B cell (primary cell): Measurements from ENCODE around the gene FADS2. TPM values are rescaled to one million over a fixed set of nuclear protein-coding genes. Genes with fewer than 3 reads are reported as not detected.

Source experiments
- ATAC-seq: fragments of 200-7000 bp; cut with Tn5 transposase; one replicate; pipeline ENCODE4 v1.10.0; 2021; ENCODE audit warnings: low read depth, mild to moderate bottlenecking, moderate number of reproducible peaks, moderate library complexity
- CTCF ChIA-PET: fragments of 350-600 bp; sonication (Branson Sonifier 250); formaldehyde crosslinking; loops from one replicate; lab custom pipeline; 2021; ENCODE audit warnings: antibody characterized with exemption, inconsistent platforms; lab: Charles Lee
- POLR2A ChIA-PET: fragments of 350-600 bp; sonication (Branson Sonifier 250); formaldehyde crosslinking; loops from one replicate; lab custom pipeline; 2021; ENCODE audit warnings: antibody characterized with exemption; lab: Charles Lee
- DNase-seq: peaks from one replicate; pipeline ENCODE4 v3.0.0; 2013
- H2AFZ ChIP-seq: 2 replicates; pipeline ENCODE4 v1.6.1; 2012; ENCODE audit warnings: mild to moderate bottlenecking, low read depth, low read length; ENCODE audit not compliant: insufficient read depth, poor library complexity, severe bottlenecking
- H3K27ac ChIP-seq, 2 donors: 1 replicate in 1 of 2; 2 replicates in 1 of 2; pipeline ENCODE4 v1.5.1; 2012 to 2013; ENCODE audit warnings: low read length in 2 of 2, mild to moderate bottlenecking in 2 of 2, moderate library complexity in 1 of 2
- H3K27me3 ChIP-seq, 4 experiments: fragments of 200-600 bp in 1 of 4; sonication (generic) in 1 of 4; replicated peaks in 1 of 4; 1 replicate in 2 of 4; 2 replicates in 2 of 4; pipeline versions ENCODE4 v1.6.1 to v1.7.0; 2013 to 2016; ENCODE audit warnings: low read length in 3 of 4, mild to moderate bottlenecking in 2 of 4, mixed read lengths in 1 of 4, moderate library complexity in 1 of 4; ENCODE audit not compliant: insufficient read depth in 4 of 4, control insufficient read depth in 3 of 4; ENCODE audit errors: control extremely low read depth in 1 of 4
- H3K36me3 ChIP-seq, 2 experiments: replicated peaks in 1 of 2; 1 replicate in 1 of 2; 2 replicates in 1 of 2; pipeline versions ENCODE4 v1.6.1 to v1.7.1; 2013; ENCODE audit warnings: low read length in 1 of 2; ENCODE audit not compliant: insufficient read depth in 2 of 2, control insufficient read depth in 1 of 2; ENCODE audit errors: control extremely low read depth in 1 of 2, extremely low read depth in 1 of 2
- H3K4me1 ChIP-seq, 2 donors: fragments of 200-600 bp in 1 of 2; sonication (generic) in 1 of 2; 1 replicate in 1 of 2; 2 replicates in 1 of 2; pipeline versions ENCODE4 v1.5.1 to v1.6.1; 2013 to 2017; ENCODE audit warnings: low read length in 2 of 2; ENCODE audit not compliant: control insufficient read depth in 2 of 2, insufficient read depth in 2 of 2
- H3K4me2 ChIP-seq: replicated peaks from 2 replicates; pipeline ENCODE3; 2012; ENCODE audit warnings: mild to moderate bottlenecking, low read depth, low read length; ENCODE audit not compliant: poor library complexity, severe bottlenecking
- H3K4me3 ChIP-seq, 5 experiments: fragments of 200-600 bp in 1 of 5; sonication (generic) in 1 of 5; 1 replicate in 3 of 5; 2 replicates in 2 of 5; pipeline versions ENCODE4 v1.5.1 to v1.7.0; 2011 to 2016; ENCODE audit warnings: low read length in 4 of 5, mild to moderate bottlenecking in 4 of 5, low read depth in 2 of 5, control low read depth in 1 of 5, moderate library complexity in 1 of 5; ENCODE audit not compliant: insufficient read depth in 1 of 5; ENCODE audit errors: control extremely low read depth in 1 of 5, extremely low read depth in 1 of 5
- H3K79me2 ChIP-seq: fragments of 200-600 bp; sonication (generic); one replicate; pipeline ENCODE4 v1.6.0; 2016; ENCODE audit warnings: low read length; ENCODE audit not compliant: control insufficient read depth, insufficient read depth
- H3K9ac ChIP-seq: fragments of 200-600 bp; sonication (generic); 2 replicates; pipeline ENCODE4 v1.6.1; 2017; ENCODE audit warnings: mild to moderate bottlenecking, low read length, moderate library complexity
- H3K9me3 ChIP-seq, 3 donors: one replicate each; pipeline versions ENCODE4 v1.6.1 to v1.7.1; 2013; ENCODE audit warnings: low read length in 2 of 3; ENCODE audit not compliant: control insufficient read depth in 2 of 3, insufficient read depth in 1 of 3; ENCODE audit errors: control extremely low read depth in 1 of 3
- H4K20me1 ChIP-seq: 2 replicates; pipeline ENCODE4 v1.6.0; 2012; ENCODE audit warnings: mild to moderate bottlenecking, low read length; ENCODE audit not compliant: insufficient read depth, control insufficient read depth, poor library complexity, severe bottlenecking
- H3K27ac Mint-ChIP-seq: one replicate; pipeline ENCODE4 v1.8.0; 2021; ENCODE audit warnings: mixed read lengths
- H3K27me3 Mint-ChIP-seq: one replicate; pipeline ENCODE4 v1.8.0; 2021; ENCODE audit warnings: mixed read lengths
- H3K4me1 Mint-ChIP-seq: one replicate; pipeline ENCODE4 v1.8.0; 2021; ENCODE audit warnings: mixed read lengths
- H3K4me3 Mint-ChIP-seq: one replicate; pipeline ENCODE4 v1.8.0; 2021; ENCODE audit warnings: mixed read lengths
- H3K9me3 Mint-ChIP-seq: one replicate; pipeline ENCODE4 v1.8.0; 2022; ENCODE audit warnings: mixed read lengths; ENCODE audit not compliant: insufficient read depth
- EZH2 ChIP-seq: IDR thresholded peaks from 2 replicates; pipeline ENCODE4 v1.6.1; 2012; ENCODE audit warnings: borderline replicate concordance, low read depth, mild to moderate bottlenecking, moderate library complexity, low read length; ENCODE audit not compliant: insufficient read depth, poor library complexity, severe bottlenecking
- WGBS: methylation state at CpG from one replicate; pipeline ENCODE4 v1.1.5; 2013; ENCODE audit warnings: missing lambda C conversion rate; ENCODE audit not compliant: insufficient coverage; 5-methylcytosine and 5-hydroxymethylcytosine counted together
- intact Hi-C: fragments of 100-400 bp; cut with micrococcal nuclease; formaldehyde crosslinking; loops from one replicate; pipeline ENCODE4 v1.10.0; 2022
- polyA plus RNA-seq: library from polyadenylated mRNA; depleted of rRNA; stranded (reverse); fragments of >200 nt; gene quantifications from 2 replicates; pipeline ENCODE4 v1.2.3, GENCODE V29; 2012
- total RNA-seq, 2 donors: library from RNA; stranded (reverse); fragments of 120-200 nt in 1 of 2; gene quantifications; 1 replicate in 1 of 2; 2 replicates in 1 of 2; pipeline versions ENCODE4 v1.2.3 to v1.2.4, GENCODE V29; 2013 to 2022
- TF ChIP-seq, protein P1 (sequence below): fragments of 200-600 bp; IDR thresholded peaks from one replicate; pipeline ENCODE4 v1.8.0; 2022; ENCODE audit warnings: antibody characterized with exemption, mild to moderate bottlenecking

FADS2 gene
- total and polyA plus RNA-seq, 2 donors (not counting 1 experiment from before 2014, with no cell fraction given): 1.5 to 5.9 TPM

DNA sequence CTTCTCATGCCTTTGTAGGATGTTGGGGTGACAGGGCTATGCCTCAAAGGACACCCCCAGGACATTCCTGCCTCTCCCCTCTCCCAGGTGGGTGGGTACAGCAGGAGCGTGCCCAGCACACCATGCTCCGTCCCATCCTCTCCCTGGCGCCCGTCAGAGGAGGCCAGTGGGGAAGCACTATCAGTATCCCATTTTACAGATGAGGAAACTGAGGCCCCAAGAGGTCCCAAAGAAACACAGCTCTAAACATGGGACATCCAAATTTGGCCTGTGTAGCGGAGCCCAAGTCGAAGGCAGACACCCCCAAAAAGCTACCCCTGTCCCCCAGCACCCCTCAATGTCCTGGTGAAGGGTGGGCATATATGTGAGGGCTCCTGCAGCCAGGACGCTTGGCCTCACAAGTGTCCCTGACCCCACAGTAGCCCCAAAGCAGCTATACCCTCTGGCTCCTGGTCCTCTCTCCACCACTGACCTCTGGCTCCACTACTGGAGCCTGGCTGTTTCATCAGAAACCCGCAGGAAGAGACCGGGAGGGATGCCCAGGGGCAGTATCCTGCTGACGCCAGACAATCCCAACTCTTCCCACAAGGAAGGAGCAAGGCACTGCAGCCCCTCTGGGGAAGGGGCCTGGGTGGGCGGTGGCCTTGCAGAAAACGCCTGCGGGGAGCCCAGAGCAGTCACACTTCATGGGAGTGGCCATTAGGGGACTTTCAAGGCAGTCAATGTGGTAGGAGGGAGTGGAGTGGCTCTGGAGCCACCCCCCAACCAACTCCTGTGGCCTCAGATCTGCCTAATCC lies 57.9 kb downstream of the FADS2 start:
- Histone ChIP-seq H3K36me3 (no peaks in the 10 kb centered on the region), H3K4me2 (no peak overlapping the region), H4K20me1 (peaks cover 40% of the 10 kb centered on the region), H3K9me3 (peaks cover 0 to 11% (median 0%) of the 10 kb centered on the region in 3 donors), H3K27me3 (no peaks in the 10 kb centered on the region), H3K79me2 (peaks cover 60% of the 10 kb centered on the region), H3K4me1 (peaks cover 19 to 48% of the 10 kb centered on the region in 2 donors), H3K9ac (no peak overlapping the region), H3K4me3 (no peak overlapping the region), H3K27ac (no peak overlapping the region), H2AFZ (no peak overlapping the region)
- DNase-seq (no peak), ATAC-seq (no peak)
- Mint-ChIP-seq H3K4me3 (no peak overlapping the region), H3K27me3 (no peaks in the 10 kb centered on the region), H3K4me1 (peaks cover 45% of the 10 kb centered on the region), H3K27ac (no peak overlapping the region), H3K9me3 (no peaks in the 10 kb centered on the region)
- ChIA-PET POLR2A (no interaction called here), CTCF (interaction anchor here (1.3 to 9.2 kb wide), 4 partner anchors 11 to 196 kb away, joined by 4 to 144 read pairs (median 10); no protein-coding TSS in a partner anchor)
- TF ChIP-seq EZH2: no peak
- 95% methylated on average over 8 of the region's 13 CpGs for WGBS
- intact Hi-C loops: no loop called here

DNA sequence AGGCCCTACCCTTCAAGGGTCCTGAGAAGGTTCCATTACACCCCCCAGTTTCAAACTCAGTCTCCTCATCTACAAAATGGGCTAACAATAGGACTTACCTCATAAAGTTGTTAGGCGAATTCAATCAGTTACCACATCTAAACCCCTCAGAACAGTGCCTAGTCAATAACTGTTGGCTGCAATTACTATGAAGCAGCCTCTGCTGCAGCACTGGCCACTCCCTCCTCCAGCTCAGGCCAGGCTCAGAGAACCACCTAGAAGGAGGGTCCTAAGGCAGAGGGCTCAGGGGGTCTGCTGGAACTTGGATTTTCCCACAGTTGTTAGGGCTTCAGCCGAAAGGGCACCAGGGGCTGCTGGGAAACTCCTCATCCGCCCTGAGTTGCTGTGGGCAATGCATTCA lies 58.5 kb downstream of the FADS2 start:
- peaks cover 12 to 42% of the 10 kb centered on the region in 2 donors for H3K4me1 ChIP-seq
- no peak for DNase-seq
- Mint-ChIP-seq H3K27ac (no peak overlapping the region), H3K27me3 (no peaks in the 10 kb centered on the region), H3K9me3 (no peaks in the 10 kb centered on the region), H3K4me3 (no peak overlapping the region), H3K4me1 (peaks cover 38% of the 10 kb centered on the region)
- POLR2A ChIA-PET: no interaction called here
- 100% methylated on average over 3 of the region's 3 CpGs for WGBS
- peaks cover 40% of the 10 kb centered on the region for H4K20me1 ChIP-seq
- no peak overlapping the region for H2AFZ ChIP-seq
- H3K4me2 ChIP-seq: no peak overlapping the region
- no peak overlapping the region for H3K4me3 ChIP-seq
- H3K9me3 ChIP-seq: peaks cover 0 to 8% (median 0%) of the 10 kb centered on the region in 3 donors
- no peak overlapping the region for H3K27ac ChIP-seq
- TF ChIP-seq EZH2: no peak
- TF ChIP-seq, protein P1, sequence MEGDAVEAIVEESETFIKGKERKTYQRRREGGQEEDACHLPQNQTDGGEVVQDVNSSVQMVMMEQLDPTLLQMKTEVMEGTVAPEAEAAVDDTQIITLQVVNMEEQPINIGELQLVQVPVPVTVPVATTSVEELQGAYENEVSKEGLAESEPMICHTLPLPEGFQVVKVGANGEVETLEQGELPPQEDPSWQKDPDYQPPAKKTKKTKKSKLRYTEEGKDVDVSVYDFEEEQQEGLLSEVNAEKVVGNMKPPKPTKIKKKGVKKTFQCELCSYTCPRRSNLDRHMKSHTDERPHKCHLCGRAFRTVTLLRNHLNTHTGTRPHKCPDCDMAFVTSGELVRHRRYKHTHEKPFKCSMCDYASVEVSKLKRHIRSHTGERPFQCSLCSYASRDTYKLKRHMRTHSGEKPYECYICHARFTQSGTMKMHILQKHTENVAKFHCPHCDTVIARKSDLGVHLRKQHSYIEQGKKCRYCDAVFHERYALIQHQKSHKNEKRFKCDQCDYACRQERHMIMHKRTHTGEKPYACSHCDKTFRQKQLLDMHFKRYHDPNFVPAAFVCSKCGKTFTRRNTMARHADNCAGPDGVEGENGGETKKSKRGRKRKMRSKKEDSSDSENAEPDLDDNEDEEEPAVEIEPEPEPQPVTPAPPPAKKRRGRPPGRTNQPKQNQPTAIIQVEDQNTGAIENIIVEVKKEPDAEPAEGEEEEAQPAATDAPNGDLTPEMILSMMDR: no peak
- H3K36me3 ChIP-seq: no peaks in the 10 kb centered on the region
- intact Hi-C loops: no loop called here
- H3K27me3 ChIP-seq: no peaks in the 10 kb centered on the region
- CTCF ChIA-PET: interaction anchor here (1.3 to 3.5 kb wide), 3 partner anchors 61 to 221 kb away, joined by 5 to 14 read pairs (median 6); no protein-coding TSS in a partner anchor
- no peak for ATAC-seq
- no peak overlapping the region for H3K9ac ChIP-seq
- peaks cover 60% of the 10 kb centered on the region for H3K79me2 ChIP-seq
